Caco-2 (cell line): ENCODE results near the gene GRM7. TPM values are rescaled to one million over a fixed set of nuclear protein-coding genes. Genes with fewer than 3 reads are reported as not detected.

Source experiments
- BruUV-seq: library from RNA; stranded (reverse); fragments of 400-500 nt; replicated peaks from 2 replicates; lab custom pipeline; 2021; lab: Mats Ljungman, UMichigan
- CTCF ChIA-PET: fragments of 300-600 bp; sonication (Branson Sonifier 250); formaldehyde crosslinking; loops from one replicate; lab custom pipeline; 2022; ENCODE audit warnings: antibody characterized with exemption; lab: Charles Lee
- POLR2A ChIA-PET: fragments of 300-600 bp; sonication (Branson Sonifier 250); formaldehyde crosslinking; loops from one replicate; lab custom pipeline; 2022; ENCODE audit warnings: antibody characterized with exemption; lab: Charles Lee
- DNase-seq, 2 experiments: peaks; one replicate each; pipeline versions ENCODE4 v3.0.0 to v3.0.0-alpha.2; 2020 to 2022
- H3K27me3 ChIP-seq: replicated peaks from 2 replicates; pipeline ENCODE4 v1.6.0; 2011; ENCODE audit warnings: low read length; ENCODE audit not compliant: control insufficient read depth, insufficient read depth
- H3K36me3 ChIP-seq: 2 replicates; pipeline ENCODE4 v1.5.1; 2011; ENCODE audit warnings: low read length; ENCODE audit not compliant: control insufficient read depth, insufficient read depth
- H3K4me1 ChIP-seq: fragments of 250-450 bp; sonication (Bioruptor Pico); 2 replicates; pipeline ENCODE4 v1.5.1; 2020; ENCODE audit warnings: mild to moderate bottlenecking
- H3K4me3 ChIP-seq: 2 replicates; pipeline ENCODE4 v1.5.1; 2011; ENCODE audit warnings: low read depth, mild to moderate bottlenecking, control low read depth, low read length
- H3K9me3 ChIP-seq: fragments of 250-450 bp; sonication (Bioruptor Pico); 2 replicates; pipeline ENCODE4 v1.5.1; 2020; ENCODE audit warnings: mild to moderate bottlenecking, moderate library complexity
- H3K27ac Mint-ChIP-seq: one replicate; pipeline ENCODE4 v1.8.0; 2022; ENCODE audit warnings: mixed read lengths; ENCODE audit not compliant: unreplicated experiment
- H3K27me3 Mint-ChIP-seq: one replicate; pipeline ENCODE4 v1.8.0; 2022; ENCODE audit warnings: mixed read lengths; ENCODE audit not compliant: insufficient read depth, unreplicated experiment
- H3K36me3 Mint-ChIP-seq: one replicate; pipeline ENCODE4 v1.8.0; 2022; ENCODE audit warnings: mild to moderate bottlenecking, mixed read lengths; ENCODE audit not compliant: insufficient read depth, unreplicated experiment
- H3K4me1 Mint-ChIP-seq: one replicate; pipeline ENCODE4 v1.8.0; 2022; ENCODE audit warnings: low read depth, mixed read lengths; ENCODE audit not compliant: unreplicated experiment
- H3K4me3 Mint-ChIP-seq: one replicate; pipeline ENCODE4 v1.8.0; 2022; ENCODE audit warnings: mild to moderate bottlenecking, moderate library complexity, mixed read lengths; ENCODE audit not compliant: unreplicated experiment
- H3K9me3 Mint-ChIP-seq: one replicate; pipeline ENCODE4 v1.8.0; 2022; ENCODE audit warnings: mixed read lengths; ENCODE audit not compliant: unreplicated experiment
- intact Hi-C: fragments of 100-400 bp; cut with micrococcal nuclease; formaldehyde crosslinking; loops from one replicate; pipeline ENCODE4 v1.10.0; 2022; ENCODE audit not compliant: unreplicated experiment
- total RNA-seq: library from RNA; stranded (reverse); gene quantifications from 2 replicates; pipeline ENCODE4 v1.2.3, GENCODE V29; 2022
- TF ChIP-seq, protein P1 (sequence below), 2 experiments: fragments of 200-600 bp in 1 of 2; IDR thresholded peaks; 1 replicate in 1 of 2; 2 replicates in 1 of 2; pipeline versions ENCODE4 v1.5.1 to v1.8.0; 2011 to 2022; ENCODE audit warnings: antibody characterized with exemption in 1 of 2, control low read depth in 1 of 2, inconsistent platforms in 1 of 2, low read depth in 1 of 2, low read length in 1 of 2, mild to moderate bottlenecking in 1 of 2, moderate library complexity in 1 of 2; ENCODE audit not compliant: insufficient read depth in 1 of 2, severe bottlenecking in 1 of 2, unreplicated experiment in 1 of 2

The GRM7 gene
- total RNA-seq, 1 experiment from 2014 or later, result not detected

DNA sequence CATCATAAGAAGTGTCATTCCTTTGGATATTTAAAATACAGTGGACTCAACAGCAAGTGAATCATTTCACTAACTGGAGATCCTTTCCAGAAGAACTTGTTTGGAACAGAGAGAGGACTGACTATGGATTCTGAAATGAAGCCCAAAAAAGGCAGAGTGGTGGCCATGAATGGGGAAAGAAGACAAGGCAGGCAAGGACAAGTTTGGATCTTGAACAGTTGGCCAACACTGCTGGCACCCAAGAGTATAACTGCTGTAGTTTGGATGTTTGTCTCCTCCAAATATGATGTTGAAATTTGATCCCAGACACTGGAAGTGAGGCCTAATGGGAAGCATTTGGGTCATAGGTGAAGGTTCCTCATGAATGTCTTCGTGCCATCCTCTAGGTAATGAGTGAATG is 686.9 kb downstream of the GRM7 start:
- Mint-ChIP-seq H3K27me3 (peaks cover 4% of the 10 kb centered on the region), H3K4me1 (no peaks in the 10 kb centered on the region), H3K27ac (no peak overlapping the region), H3K9me3 (peaks cover 13% of the 10 kb centered on the region), H3K4me3 (no peak overlapping the region), H3K36me3 (no peaks in the 10 kb centered on the region)
- no peak for DNase-seq
- Histone ChIP-seq H3K9me3 (no peaks in the 10 kb centered on the region), H3K27me3 (no peaks in the 10 kb centered on the region), H3K4me1 (no peaks in the 10 kb centered on the region), H3K36me3 (no peaks in the 10 kb centered on the region), H3K4me3 (no peak overlapping the region)
- intact Hi-C loops, result no loop called here
- BruUV-seq, result no TSS peak
- POLR2A ChIA-PET, result no interaction called here
- CTCF ChIA-PET, result no interaction called here
- TF ChIP-seq, protein P1, sequence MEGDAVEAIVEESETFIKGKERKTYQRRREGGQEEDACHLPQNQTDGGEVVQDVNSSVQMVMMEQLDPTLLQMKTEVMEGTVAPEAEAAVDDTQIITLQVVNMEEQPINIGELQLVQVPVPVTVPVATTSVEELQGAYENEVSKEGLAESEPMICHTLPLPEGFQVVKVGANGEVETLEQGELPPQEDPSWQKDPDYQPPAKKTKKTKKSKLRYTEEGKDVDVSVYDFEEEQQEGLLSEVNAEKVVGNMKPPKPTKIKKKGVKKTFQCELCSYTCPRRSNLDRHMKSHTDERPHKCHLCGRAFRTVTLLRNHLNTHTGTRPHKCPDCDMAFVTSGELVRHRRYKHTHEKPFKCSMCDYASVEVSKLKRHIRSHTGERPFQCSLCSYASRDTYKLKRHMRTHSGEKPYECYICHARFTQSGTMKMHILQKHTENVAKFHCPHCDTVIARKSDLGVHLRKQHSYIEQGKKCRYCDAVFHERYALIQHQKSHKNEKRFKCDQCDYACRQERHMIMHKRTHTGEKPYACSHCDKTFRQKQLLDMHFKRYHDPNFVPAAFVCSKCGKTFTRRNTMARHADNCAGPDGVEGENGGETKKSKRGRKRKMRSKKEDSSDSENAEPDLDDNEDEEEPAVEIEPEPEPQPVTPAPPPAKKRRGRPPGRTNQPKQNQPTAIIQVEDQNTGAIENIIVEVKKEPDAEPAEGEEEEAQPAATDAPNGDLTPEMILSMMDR (IDR thresholded peaks at IDR 0.05; ENCODE audit: insufficient read depth in 1 of 2, low read depth in 1 of 2, low read length in 1 of 2, severe bottlenecking in 1 of 2, unreplicated experiment in 1 of 2), result no peak

DNA sequence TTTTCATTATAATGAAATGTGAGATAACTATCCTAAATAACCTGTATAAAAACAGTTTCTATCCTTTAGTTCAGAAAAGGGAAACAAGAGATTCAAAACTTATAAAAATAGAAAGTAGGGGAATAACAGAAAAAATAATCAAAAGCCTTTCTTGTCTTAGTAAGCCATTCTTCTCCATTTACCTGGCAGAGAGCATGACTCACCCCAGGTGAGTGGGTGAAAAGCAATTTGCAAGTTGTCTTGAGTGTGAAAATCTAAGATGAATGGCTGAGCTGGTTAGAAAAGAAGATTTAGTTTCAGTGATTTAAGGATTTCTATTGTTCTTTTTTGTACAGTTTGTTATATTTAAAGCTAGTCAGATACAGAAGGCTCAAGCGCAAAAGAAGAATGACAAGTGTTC is 702.0 kb downstream of the GRM7 start:
- ChIA-PET CTCF (no interaction called here), POLR2A (no interaction called here)
- Mint-ChIP-seq H3K9me3 (no peaks in the 10 kb centered on the region), H3K36me3 (peaks cover 4% of the 10 kb centered on the region), H3K27ac (no peak overlapping the region), H3K4me1 (no peaks in the 10 kb centered on the region), H3K4me3 (no peak overlapping the region), H3K27me3 (peaks cover 11% of the 10 kb centered on the region)
- BruUV-seq, result no TSS peak
- DNase-seq, result no peak
- Histone ChIP-seq H3K4me3 (no peak overlapping the region), H3K27me3 (no peaks in the 10 kb centered on the region), H3K9me3 (no peaks in the 10 kb centered on the region), H3K4me1 (no peaks in the 10 kb centered on the region), H3K36me3 (no peaks in the 10 kb centered on the region)
- TF ChIP-seq, protein P1 (IDR thresholded peaks at IDR 0.05; ENCODE audit: insufficient read depth in 1 of 2, low read depth in 1 of 2, low read length in 1 of 2, severe bottlenecking in 1 of 2, unreplicated experiment in 1 of 2), result no peak
- intact Hi-C loops, result no loop called here

DNA sequence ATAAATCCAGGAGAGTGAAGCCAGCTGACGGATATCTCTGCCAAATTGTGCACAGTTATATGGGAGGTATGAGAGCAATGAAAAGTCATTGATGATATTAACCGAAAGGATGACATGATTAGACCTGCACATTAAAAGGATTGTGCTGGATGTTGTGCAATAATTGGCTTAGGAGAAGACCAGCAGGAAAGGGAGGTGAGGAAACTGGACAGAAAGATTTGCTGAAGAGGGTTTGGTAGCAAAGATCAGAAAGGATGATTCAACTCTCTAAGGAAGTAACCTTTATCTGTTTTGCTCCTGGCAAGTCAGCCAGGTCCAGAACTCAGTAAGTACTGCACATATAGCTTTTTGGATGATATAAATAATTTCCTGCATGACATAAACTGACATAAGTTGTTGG is 704.7 kb downstream of the GRM7 start:
- no peaks in the 10 kb centered on the region for H3K4me1 Mint-ChIP-seq
- no peak overlapping the region for H3K27ac Mint-ChIP-seq
- Histone ChIP-seq H3K4me1 (no peaks in the 10 kb centered on the region), H3K36me3 (no peaks in the 10 kb centered on the region), H3K9me3 (no peaks in the 10 kb centered on the region), H3K27me3 (no peaks in the 10 kb centered on the region), H3K4me3 (no peak overlapping the region)
- POLR2A ChIA-PET, result no interaction called here
- H3K9me3 Mint-ChIP-seq, result no peaks in the 10 kb centered on the region
- H3K4me3 Mint-ChIP-seq, result no peak overlapping the region
- no TSS peak for BruUV-seq
- H3K27me3 Mint-ChIP-seq, result peaks cover 9% of the 10 kb centered on the region
- TF ChIP-seq, protein P1 (IDR thresholded peaks at IDR 0.05; ENCODE audit: insufficient read depth in 1 of 2, low read depth in 1 of 2, low read length in 1 of 2, severe bottlenecking in 1 of 2, unreplicated experiment in 1 of 2), result no peak
- CTCF ChIA-PET, result no interaction called here
- intact Hi-C loops, result no loop called here
- H3K36me3 Mint-ChIP-seq, result peaks cover 4% of the 10 kb centered on the region
- no peak for DNase-seq
